Liver (tissue), 3 donors: ENCODE results near the gene ZFP57.

Experiments
- CTCF ChIP-seq: fragments of 150-350 bp; IDR thresholded peaks from 2 replicates; pipeline ENCODE4 v1.5.1; 2017; ENCODE audit warnings: improper control_type of control experiment, low read depth, low read length; ENCODE audit not compliant: missing input control
- EGR1 ChIP-seq, 2 donors: IDR thresholded peaks; 2 replicates each; pipeline ENCODE4 v1.6.1; 2016 to 2018; ENCODE audit warnings: antibody characterized with exemption in 2 of 2, low read depth in 2 of 2
- GABPA ChIP-seq, 2 donors: IDR thresholded peaks in 1 of 2; conservative IDR thresholded peaks in 1 of 2; 2 replicates each; pipeline ENCODE4 v1.6.1; 2016; ENCODE audit warnings: antibody characterized with exemption in 2 of 2, mild to moderate bottlenecking in 1 of 2, moderate library complexity in 1 of 2
- HNF4G ChIP-seq: IDR thresholded peaks from 2 replicates; pipeline ENCODE4 v1.6.1; 2016; ENCODE audit warnings: antibody characterized with exemption
- JUND ChIP-seq, 2 donors: IDR thresholded peaks; 2 replicates each; pipeline ENCODE4 v1.6.1; 2016; ENCODE audit warnings: antibody characterized with exemption in 2 of 2
- REST ChIP-seq: IDR thresholded peaks from 2 replicates; pipeline ENCODE4 v1.6.1; 2016; ENCODE audit warnings: antibody characterized with exemption, mild to moderate bottlenecking
- SP1 ChIP-seq: IDR thresholded peaks from 2 replicates; pipeline ENCODE4 v1.6.1; 2018; ENCODE audit warnings: antibody characterized with exemption, mild to moderate bottlenecking
- TAF1 ChIP-seq: conservative IDR thresholded peaks from 2 replicates; pipeline ENCODE4 v1.6.1; 2016; ENCODE audit warnings: antibody characterized with exemption, mild to moderate bottlenecking
- YY1 ChIP-seq: IDR thresholded peaks from 2 replicates; pipeline ENCODE4 v1.6.1; 2016; ENCODE audit warnings: antibody characterized with exemption, mild to moderate bottlenecking
- donor health status: healthy.
- donor health status: healthy.

GRCh38 chr6:29656157-29656556 is 24.8 kb downstream of the ZFP57 start:
- TF ChIP-seq CTCF (no peak), HNF4G (no peak), JUND (IDR thresholded peaks at IDR 0.05) (no peak), REST (no peak), SP1 (no peak), YY1 (no peak), GABPA (IDR thresholded peaks at IDR 0.05 in 1 of 2, conservative IDR thresholded peaks at IDR 0.05 in 1 of 2) (no peak), TAF1 (no peak), EGR1 (IDR thresholded peaks at IDR 0.05; ENCODE audit: low read depth in 2 of 2) (no peak)
